HEK293 (cell line): ENCODE data around the gene SH3PXD2B.

Experiments
- BCL11A ChIP-seq: fragments of 450-650 bp; formaldehyde crosslinking; IDR thresholded peaks from 2 replicates; pipeline ENCODE4 v1.5.1; 2016; ENCODE audit warnings: low read depth, missing biosample characterization, missing genetic modification characterization
- CTCF ChIP-seq: fragments of 450-650 bp; formaldehyde crosslinking; IDR thresholded peaks from 2 replicates; pipeline ENCODE4 v1.5.1; 2016; ENCODE audit warnings: missing biosample characterization, missing genetic modification characterization
- PATZ1 ChIP-seq: fragments of 450-650 bp; formaldehyde crosslinking; IDR thresholded peaks from 2 replicates; pipeline ENCODE4 v1.5.1; 2016; ENCODE audit warnings: missing biosample characterization, missing genetic modification characterization
- REST ChIP-seq: fragments of 450-650 bp; formaldehyde crosslinking; IDR thresholded peaks from 2 replicates; pipeline ENCODE4 v1.5.1; 2016; ENCODE audit warnings: missing biosample characterization, missing genetic modification characterization
- ZNF302 ChIP-seq: fragments of 450-650 bp; formaldehyde crosslinking; IDR thresholded peaks from 2 replicates; pipeline ENCODE4 v1.5.1; 2016; ENCODE audit warnings: missing biosample characterization, missing genetic modification characterization, low read depth
- ZNF324 ChIP-seq: fragments of 450-650 bp; formaldehyde crosslinking; IDR thresholded peaks from 2 replicates; pipeline ENCODE4 v1.5.1; 2016; ENCODE audit warnings: missing biosample characterization, missing genetic modification characterization
- ZNF473 ChIP-seq: fragments of 450-650 bp; formaldehyde crosslinking; IDR thresholded peaks from 2 replicates; pipeline ENCODE4 v1.5.1; 2017; ENCODE audit warnings: missing biosample characterization, missing genetic modification characterization
- ZNF530 ChIP-seq: fragments of 450-650 bp; formaldehyde crosslinking; IDR thresholded peaks from 2 replicates; pipeline ENCODE4 v1.5.1; 2016; ENCODE audit warnings: low read depth, missing biosample characterization, missing genetic modification characterization
- ZNF600 ChIP-seq: fragments of 450-650 bp; formaldehyde crosslinking; IDR thresholded peaks from 2 replicates; pipeline ENCODE4 v1.5.1; 2016; ENCODE audit warnings: missing biosample characterization, missing genetic modification characterization

GRCh38 chr5:172444110-172444510 is 10.2 kb downstream of the SH3PXD2B start:
- TF ChIP-seq CTCF (no peak), ZNF324 (tag by site-specific recombination) (no peak), ZNF473 (no peak), PATZ1 (tag by site-specific recombination) (no peak), ZNF530 (tag by site-specific recombination) (no peak), REST (no peak), ZNF302 (tag by site-specific recombination) (no peak), ZNF600 (tag by site-specific recombination) (no peak), BCL11A (tag by site-specific recombination) (no peak)
